NCI-H526 (cell line): ENCODE data around the gene ASS1.

Experiments
- DNase-seq, 2 experiments: peaks; one replicate each; lab custom pipeline; 2025; lab: John Stamatoyannopoulos, UW

Gene ASS1

DNA sequence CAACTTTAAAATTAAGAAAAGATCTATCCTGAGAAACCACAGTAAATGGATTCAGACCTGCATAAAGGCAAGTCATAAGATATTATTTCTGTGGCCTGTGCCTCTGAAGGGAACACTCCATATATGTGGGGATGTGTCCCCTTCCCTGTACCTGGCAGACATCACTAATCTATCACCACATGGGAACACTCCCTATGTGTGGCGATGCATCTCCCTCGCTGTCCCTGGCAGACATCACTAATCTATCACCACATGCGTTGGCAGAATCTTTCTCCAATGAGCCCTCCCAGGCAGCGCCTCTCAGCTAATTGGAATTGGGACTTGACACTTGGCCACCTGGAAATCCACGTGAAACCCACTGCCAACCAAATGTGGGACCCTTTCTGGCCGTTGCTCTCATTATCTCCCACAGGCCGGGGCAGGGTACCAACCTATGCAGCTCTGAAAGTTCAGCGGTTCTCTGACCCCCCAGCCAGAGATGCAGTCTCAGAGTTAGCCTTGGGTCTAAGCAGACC is 25.2 kb upstream of the ASS1 start:
- no peak for DNase-seq

DNA sequence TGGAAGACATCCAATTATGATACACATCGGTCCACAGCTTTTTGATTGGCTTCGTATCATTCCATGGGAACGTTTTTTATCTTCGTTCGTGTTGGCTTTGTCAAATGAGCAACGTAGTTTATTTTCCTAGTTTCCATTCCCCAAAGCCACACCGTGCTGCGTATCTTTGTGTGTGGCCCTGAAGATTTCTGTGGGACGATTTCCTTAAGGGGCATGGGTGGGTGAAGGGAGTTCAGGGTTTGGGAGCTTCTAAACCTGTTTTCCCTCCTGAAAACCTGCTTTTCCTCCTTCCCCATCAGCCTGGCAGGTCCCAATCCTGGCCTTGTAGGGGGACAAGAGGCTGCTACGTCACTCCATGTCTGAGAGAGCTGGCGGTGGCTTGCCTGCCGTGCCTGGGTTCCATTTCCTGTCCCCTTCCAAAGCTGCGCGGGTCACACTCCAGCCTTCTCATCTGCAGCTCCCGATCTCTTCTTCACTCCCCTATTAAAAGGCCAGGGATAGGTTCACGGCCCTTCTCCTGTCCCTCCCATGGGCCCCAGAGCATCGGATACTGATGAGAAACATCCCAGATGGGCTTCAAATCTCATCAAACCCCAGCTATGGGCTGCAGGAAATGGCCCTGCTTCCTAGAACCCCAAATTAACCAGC is 23.5 kb upstream of the ASS1 start:
- DNase-seq, result no peak

DNA sequence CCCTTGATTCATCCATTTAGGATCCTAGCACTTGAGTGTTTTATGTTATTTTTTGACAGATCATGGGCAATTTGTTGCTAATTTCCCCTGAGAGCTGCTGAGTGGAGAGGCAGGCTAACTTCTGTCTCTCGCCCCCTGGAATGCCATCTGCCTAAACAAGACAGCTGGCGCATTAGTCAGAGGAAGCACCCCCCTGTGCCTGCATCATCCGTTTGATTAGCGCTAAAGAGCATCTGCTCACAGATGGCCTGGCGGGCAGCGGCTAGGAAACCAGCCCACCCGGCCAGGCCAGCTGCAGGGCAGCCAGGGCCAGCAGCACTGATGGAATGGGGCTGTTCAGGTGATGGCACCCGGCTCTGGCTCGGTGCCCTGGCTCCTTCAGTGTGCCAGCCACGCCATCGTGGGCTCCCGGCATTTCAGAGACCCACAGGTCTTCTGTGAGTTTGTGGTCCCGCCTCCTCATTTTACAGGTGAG is 22.9 kb upstream of the ASS1 start:
- no peak for DNase-seq

DNA sequence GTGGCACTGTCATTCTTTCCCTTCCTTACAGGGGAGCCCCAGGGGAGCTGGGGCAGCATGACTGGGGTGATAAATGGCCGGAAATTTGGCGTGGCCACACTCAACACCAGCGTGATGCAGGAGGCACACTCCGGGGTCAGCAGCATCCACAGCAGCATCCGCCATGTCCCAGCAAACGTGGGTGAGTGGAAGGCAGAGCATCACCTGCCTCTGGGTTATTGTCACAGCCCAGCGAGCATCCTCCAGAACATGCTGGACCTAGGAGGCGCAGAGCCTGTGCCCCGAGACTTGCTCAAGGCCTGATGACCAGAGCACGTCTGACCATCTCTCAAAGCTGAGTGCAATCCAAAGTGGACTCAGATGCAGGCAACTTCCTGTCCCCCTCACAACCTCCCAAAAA is 22.2 kb upstream of the ASS1 start:
- no peak for DNase-seq

DNA sequence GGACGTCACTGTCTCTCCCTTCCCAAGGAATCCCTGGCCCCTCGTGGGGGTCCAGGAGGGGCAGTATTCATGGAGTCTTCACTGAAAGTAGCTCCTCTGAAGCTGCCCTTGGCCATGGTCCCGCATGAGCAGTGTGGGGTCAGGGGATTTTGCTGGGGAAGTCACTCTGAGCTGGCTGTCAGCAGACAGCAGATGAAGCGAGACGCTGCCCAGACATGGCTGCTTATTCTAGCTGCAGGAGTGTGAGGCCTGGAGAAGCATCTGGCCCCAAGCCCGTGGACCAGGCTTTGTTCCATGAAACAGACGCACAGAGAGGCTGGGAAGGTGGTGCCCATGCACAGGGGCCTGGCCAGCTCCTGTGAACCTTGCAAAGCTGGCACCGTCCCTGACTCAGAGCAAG is 21.5 kb upstream of the ASS1 start:
- DNase-seq, result no peak

DNA sequence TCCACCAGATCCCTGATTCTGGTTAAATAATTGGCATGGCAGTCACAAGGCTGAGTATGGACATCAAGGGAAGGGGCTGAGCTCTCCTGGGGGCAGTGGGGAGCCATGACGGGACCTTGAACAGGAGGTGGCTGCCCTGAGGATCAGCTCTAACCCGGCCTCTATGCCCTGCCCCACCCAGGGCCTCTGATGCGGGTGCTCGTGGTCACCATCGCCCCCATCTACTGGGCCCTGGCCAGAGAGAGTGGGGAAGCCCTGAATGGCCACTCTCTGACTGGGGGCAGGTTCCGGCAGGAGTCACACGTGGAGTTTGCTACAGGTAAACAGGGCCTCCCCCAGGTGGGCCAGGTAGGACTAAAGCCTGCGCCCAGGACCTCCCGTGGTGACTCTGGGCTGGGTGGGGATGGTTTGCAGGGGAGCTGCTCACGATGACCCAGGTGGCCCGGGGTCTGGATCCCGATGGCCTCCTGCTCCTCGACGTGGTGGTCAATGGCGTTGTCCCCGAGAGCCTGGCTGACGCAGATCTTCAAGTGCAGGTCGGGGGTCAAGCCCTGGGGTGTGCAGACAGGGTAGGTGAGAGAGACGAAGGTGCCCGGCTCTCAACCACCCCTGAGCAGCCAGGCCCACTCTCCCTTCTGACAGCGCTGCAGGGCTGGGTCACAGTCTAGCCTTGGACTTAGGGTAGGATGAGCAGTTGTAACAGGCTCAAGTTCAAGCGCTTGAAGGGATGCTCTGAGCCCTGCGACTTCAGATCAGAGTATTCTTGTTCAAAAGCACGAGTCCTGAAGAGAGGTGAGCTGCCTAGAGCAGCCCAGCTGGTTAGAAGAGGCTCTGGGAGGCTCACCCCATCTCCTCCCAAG is 19.9 kb upstream of the ASS1 start:
- DNase-seq, result no peak

DNA sequence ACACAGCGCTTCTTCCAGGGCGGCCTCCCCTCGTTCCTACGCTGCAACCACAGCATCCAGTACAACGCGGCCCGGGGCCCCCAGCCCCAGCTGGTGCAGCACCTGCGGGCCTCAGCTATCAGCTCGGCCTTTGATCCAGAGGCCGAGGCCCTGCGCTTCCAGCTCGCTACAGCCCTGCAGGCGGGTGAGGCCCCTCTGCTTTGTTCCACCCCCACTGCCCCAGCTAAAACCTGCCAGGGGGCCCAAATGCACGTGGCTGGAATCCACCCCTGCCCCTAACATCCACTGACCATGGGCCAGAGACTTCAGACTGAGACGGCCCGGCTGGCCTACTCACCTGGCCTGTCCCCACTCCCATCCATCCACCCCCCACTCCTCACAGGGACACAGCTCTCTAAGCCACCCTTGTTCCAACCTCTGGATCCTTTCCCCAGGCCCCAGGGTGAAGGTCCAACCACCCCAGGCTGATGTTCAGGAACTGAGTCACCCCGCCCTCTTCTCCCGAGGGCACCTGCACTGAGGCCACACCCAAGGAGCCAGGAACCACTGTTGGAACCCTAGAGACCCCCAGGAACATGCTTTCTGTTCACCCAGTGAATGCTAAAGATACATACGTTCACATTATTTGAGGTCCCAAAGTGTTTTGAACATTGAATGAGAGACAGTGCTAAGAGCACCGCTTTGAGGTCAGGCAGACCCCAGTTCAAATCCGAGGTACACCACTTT is 18.9 kb upstream of the ASS1 start:
- DNase-seq, result no peak

DNA sequence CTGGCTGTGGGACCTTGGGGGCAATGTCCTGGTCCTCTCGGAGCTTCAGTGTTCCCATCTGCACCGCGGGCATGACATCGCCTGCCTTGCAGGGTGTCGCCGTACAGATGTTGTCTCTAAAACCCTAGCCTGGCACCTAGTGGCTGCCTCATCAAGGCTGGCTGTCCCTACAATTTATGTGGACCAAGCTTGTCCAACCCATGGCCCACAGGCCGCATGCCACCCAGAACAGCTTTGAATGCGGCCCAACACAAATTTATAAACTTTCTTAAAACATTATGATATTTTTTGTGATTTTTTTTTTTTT is 18.3 kb upstream of the ASS1 start:
- DNase-seq, result no peak

DNA sequence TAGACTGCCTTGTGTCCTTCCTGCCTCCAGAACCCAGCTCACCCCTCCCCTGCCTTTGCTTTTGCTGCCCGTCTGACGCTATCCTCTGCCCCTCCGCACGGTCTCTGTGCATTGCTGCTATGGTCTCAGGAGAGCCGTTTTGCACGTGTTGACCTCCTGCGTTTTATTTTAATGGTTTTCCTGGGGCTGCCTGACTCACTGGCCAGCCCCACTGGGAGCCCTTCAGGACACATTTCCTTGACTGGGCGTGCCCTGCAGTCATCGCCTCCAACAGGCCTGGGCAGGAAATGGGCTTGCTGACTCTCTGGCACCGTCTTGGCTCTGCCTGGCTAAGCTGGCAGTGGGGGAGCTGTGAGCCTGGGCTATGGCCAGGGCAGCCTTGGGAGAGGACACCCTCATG is 17.9 kb upstream of the ASS1 start:
- DNase-seq, result no peak

DNA sequence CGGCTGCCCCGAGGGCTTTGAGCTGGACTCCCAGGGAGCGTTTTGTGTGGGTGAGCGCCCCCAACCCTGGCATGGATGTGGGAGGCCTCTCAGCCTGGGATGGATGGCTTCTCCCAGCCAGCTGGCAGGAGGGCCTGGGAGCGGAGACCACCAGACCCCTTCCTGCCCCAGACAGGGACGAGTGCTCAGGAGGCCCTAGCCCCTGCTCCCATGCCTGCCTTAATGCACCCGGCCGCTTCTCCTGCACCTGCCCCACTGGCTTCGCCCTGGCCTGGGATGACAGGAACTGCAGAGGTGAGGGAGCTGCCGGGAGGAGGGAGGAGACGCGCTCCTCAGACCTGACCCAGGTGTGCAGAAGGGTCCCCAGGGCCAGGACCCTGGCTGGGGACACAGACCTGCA is 17.4 kb upstream of the ASS1 start:
- DNase-seq, result no peak

DNA sequence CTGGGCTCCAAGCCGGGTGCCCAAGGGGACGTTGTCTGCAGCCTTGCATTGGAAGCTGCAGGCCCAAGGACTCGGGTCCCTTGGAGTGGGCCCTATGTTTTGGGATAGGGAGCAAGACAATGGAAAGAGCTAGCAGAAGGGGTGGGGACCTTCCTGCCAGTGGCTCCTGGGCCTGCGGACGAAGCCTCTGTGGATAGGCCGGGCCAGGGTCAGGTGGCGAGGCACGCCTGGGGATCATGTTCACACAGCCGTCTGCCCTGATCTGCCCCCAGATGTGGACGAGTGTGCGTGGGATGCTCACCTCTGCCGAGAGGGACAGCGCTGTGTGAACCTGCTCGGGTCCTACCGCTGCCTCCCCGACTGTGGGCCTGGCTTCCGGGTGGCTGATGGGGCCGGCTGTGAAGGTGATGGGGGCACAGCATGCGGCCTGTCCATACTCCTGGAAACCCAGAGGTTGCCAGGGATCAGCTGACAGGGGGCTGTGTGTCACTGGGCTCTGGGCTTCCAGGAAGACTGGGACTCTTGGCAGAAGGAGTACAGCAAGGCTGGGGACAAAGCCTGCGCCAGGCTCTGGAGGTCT is 16.6 kb upstream of the ASS1 start:
- DNase-seq, result no peak

DNA sequence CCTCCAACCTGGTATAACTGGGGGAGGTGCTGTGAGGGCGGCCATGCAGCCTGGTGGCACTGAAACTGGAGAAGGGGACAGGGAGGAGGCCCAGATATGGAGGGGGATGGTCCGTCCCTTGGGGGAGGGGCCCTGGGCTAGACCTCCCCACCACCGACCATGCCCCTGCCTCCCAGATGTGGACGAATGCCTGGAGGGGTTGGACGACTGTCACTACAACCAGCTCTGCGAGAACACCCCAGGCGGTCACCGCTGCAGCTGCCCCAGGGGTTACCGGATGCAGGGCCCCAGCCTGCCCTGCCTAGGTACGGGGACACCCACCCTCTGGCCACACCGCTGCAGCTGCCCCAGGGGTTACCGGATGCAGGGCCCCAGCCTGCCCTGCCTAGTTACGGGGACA is 15.4 kb upstream of the ASS1 start:
- no peak for DNase-seq

DNA sequence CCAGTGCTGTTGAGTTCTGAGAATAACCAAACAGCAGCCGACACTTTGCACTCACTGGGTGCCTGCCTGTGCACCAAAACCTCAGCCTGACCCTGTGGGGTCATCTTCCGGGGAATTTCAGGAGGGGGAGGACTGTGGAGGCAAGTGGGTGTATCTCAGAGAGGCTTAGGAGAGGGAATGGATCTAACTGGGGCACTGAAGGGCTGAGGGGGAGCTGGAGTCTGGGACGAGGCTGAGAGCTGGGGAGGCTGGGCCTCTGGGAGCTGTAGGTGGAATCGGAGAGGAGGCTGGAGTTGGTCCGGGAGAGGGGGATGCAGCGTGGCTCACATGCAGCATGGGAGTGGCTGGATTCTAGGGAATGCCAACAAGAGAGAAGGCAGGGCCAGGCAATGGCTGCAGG is 14.9 kb upstream of the ASS1 start:
- no peak for DNase-seq

DNA sequence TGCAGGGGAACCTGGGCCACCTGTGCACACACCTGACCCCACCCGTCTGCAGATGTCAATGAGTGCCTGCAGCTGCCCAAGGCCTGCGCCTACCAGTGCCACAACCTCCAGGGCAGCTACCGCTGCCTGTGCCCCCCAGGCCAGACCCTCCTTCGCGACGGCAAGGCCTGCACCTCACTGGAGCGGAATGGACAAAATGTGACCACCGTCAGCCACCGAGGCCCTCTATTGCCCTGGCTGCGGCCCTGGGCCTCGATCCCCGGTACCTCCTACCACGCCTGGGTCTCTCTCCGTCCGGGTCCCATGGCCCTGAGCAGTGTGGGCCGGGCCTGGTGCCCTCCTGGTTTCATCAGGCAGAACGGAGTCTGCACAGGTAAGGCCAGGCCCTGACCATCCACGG is 14.5 kb upstream of the ASS1 start:
- DNase-seq, result no peak

DNA sequence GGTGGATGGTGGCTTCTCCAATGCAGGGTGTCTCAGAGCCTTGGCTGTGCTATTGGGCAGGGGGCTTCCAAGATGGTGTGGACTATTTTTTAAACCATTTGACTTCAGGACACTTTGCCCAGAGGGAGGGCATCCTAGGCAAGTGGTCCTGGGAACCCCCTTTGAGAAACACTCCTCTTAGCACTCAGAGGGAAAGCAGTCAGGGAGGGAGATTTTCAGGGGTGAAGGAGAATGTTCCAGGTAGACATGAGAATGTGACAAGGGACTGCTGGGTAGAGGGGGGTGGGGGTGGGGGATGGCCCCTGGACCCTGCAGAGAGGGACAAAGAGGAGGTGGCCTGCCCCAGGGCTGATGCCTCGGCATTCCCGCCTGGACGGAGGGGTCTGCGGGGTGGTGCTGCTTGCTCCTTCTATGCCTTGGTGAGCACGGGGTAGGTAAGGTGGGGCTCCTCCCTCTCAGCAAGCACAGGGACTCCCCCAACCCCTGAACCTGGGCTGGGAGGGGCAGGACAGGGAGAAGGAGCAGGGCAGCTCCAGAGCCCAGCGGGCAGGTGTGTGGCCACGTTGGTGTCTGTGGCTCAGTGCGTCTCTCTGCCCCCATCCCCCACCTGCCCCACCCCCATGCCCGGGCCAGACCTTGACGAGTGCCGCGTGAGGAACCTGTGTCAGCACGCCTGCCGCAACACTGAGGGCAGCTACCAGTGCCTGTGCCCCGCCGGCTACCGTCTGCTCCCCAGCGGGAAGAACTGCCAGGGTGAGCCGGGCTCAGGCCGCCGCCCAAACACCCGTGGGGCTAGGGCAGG is 13.8 kb upstream of the ASS1 start:
- DNase-seq, result no peak

DNA sequence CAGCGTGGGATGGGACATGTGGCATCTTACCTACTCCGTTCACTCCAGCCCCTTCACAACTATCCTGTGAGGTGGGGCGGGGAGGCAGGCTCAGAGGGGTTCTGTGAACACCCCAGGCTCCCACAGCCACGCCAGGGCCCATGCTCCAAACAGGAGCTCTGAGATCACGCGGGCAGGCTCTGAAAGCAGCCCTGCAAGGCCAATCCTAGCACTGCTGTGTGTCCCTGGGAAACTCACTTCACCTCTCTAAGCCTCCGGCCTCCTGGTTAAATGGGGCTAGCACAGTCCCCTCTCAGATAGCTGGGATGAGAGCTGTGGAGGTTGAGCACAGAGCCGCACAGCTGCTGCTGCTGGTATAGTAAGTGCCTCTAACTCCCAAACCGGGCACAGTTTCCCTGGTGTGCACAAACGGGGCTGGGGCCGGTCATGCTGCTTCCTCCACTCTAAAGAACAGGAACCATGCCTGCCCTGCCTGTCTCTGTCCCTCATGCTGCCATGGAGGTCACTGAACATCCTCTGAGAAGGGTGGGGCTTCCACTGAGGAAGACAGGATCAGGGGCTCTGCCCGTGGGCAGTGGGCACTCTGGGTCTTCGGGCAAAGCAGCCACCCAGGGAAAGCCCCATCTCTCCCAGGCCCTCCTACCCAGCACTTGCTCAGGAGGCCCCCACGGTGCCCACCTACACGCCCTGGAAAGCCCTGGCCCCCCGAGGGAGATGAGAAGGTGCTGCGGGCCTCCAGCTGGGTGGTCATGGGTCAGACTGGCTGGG is 13.0 kb upstream of the ASS1 start:
- no peak for DNase-seq

DNA sequence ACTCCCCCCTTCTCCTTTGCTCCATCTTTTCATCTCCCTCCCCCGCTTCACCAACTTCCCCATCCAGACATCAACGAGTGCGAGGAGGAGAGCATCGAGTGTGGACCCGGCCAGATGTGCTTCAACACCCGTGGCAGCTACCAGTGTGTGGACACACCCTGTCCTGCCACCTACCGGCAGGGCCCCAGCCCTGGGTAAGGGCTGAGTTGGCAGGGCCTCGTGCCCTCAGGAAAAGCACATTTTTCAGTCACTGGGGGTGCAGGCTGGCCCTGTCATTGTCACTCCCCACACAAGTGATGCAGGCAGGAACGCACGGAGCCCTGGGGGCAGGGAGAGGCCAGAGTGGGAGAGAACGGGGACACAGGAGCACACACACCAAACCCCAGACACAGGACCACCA is 12.4 kb upstream of the ASS1 start:
- DNase-seq, result peak in 1 of 2 experiments; percentile 8

DNA sequence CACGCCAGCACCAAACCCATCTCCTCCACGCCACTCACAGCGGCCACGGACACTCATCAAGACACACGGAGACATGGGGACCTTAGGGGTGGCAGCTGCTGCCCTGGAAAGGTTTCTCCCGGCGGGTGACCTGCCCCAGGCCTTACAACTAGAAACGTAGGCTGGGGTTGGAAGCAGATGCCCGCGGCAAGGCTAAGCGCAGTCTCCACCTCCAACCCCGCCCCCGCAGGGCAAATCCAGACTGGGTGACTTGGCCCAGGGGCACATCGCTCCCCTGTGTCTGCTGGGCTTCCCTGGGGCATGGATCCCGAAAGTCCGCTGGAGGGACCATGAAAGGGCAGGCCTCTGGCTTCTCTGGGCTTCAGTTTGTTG is 12.0 kb upstream of the ASS1 start:
- DNase-seq, result no peak

DNA sequence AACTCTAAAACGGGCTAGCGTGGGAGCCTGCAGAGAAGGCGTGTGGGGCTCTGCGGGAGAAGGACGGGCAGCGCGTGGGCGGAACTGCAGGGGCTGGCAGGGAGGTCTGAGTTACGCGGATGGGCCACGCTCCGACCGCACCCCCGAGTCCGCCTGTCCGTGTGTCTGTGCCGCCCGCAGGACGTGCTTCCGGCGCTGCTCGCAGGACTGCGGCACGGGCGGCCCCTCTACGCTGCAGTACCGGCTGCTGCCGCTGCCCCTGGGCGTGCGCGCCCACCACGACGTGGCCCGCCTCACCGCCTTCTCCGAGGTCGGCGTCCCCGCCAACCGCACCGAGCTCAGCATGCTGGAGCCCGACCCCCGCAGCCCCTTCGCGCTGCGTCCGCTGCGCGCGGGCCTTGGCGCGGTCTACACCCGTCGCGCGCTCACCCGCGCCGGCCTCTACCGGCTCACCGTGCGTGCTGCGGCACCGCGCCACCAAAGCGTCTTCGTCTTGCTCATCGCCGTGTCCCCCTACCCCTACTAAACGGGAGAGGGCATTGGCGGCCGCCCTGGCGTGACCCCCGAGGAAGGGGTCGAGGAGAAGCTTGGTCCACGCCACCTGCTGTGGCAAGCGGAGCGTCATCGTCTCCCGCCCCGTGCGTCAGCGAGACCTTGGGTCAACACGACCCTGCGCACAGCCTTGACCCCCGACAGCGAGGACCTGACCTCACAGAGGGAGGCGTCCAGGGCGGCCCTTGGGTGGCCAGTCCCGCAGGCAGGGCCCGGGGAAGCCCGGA is 11.4 kb upstream of the ASS1 start:
- DNase-seq, result peak in 1 of 2 experiments; percentile 61

DNA sequence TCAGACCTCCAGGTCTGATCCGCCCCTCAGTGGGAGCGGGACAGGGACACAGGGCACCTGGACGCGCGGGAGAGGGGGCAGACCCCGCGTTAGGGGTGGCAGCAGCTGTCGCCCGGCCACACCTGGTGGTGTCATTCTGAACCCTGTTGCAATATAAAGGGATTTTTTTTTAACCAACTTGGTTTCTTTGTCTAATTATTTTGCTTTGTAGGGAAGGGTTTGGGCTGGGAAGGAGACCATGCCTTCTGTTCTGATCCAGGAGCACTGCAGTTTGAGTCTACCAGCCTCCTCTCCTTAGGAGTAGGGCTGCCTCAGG is 10.9 kb upstream of the ASS1 start:
- DNase-seq, result no peak
